OCI-LY7 (cell line): ENCODE data around the gene CIB4. TPM values are rescaled to one million over a fixed set of nuclear protein-coding genes. Genes with fewer than 3 reads are reported as not detected.

Source experiments
- BruUV-seq: library from RNA; stranded (reverse); fragments of 400-500 nt; replicated peaks from 2 replicates; lab custom pipeline; 2021; lab: Mats Ljungman, UMichigan
- CTCF ChIA-PET: fragments of 300-600 bp; sonication (Branson Sonifier 250); formaldehyde crosslinking; loops from one replicate; lab custom pipeline; 2022; ENCODE audit warnings: antibody characterized with exemption; ENCODE audit not compliant: unreplicated experiment; lab: Charles Lee
- POLR2A ChIA-PET: fragments of 300-600 bp; sonication (Branson Sonifier 250); formaldehyde crosslinking; loops from one replicate; lab custom pipeline; 2022; ENCODE audit warnings: antibody characterized with exemption; lab: Charles Lee
- DNase-seq: peaks from one replicate; pipeline ENCODE4 v3.0.0-alpha.2; 2015; ENCODE audit warnings: low spot score
- H2AFZ ChIP-seq: fragments of 200-600 bp; sonication (generic), shearing (Covaris generic); 2 replicates; pipeline ENCODE4 v1.6.1; 2014; ENCODE audit warnings: mild to moderate bottlenecking, antibody characterized with exemption, low read length, moderate library complexity
- H3K27ac ChIP-seq: fragments of 200-600 bp; sonication (generic); 2 replicates; pipeline ENCODE4 v1.5.1; 2014; ENCODE audit warnings: mixed run types, low read depth, mild to moderate bottlenecking, moderate library complexity, low read length, inconsistent platforms; ENCODE audit not compliant: poor library complexity, severe bottlenecking
- H3K36me3 ChIP-seq: fragments of 200-600 bp; sonication (generic); 2 replicates; pipeline ENCODE4 v1.6.1; 2014; ENCODE audit warnings: mild to moderate bottlenecking, antibody characterized with exemption, low read length, moderate library complexity, mixed read lengths; ENCODE audit not compliant: insufficient read depth
- H3K4me1 ChIP-seq: fragments of 200-600 bp; sonication (generic); 2 replicates; pipeline ENCODE4 v1.5.1; 2014; ENCODE audit warnings: mild to moderate bottlenecking, low read length; ENCODE audit not compliant: insufficient read depth, poor library complexity, severe bottlenecking
- H3K4me2 ChIP-seq: fragments of 200-600 bp; sonication (generic); 2 replicates; pipeline ENCODE4 v1.6.1; 2014; ENCODE audit warnings: mild to moderate bottlenecking, low read length
- H3K4me3 ChIP-seq: fragments of 200-600 bp; sonication (generic); 2 replicates; pipeline ENCODE4 v1.5.1; 2014; ENCODE audit warnings: mild to moderate bottlenecking, low read depth, low read length; ENCODE audit not compliant: poor library complexity, severe bottlenecking
- H3K79me2 ChIP-seq: fragments of 200-600 bp; sonication (generic); 2 replicates; pipeline ENCODE4 v1.6.1; 2016; ENCODE audit warnings: low read depth, mild to moderate bottlenecking, low read length, moderate library complexity, mixed read lengths; ENCODE audit not compliant: insufficient read depth
- H3K9me2 ChIP-seq: fragments of 200-600 bp; sonication (generic); 2 replicates; pipeline ENCODE4 v1.6.1; 2016; ENCODE audit warnings: mild to moderate bottlenecking, low read length, mixed read lengths; ENCODE audit not compliant: insufficient read depth
- H3K9me3 ChIP-seq: fragments of 200-600 bp; sonication (generic); 2 replicates; pipeline ENCODE4 v1.6.1; 2014; ENCODE audit warnings: mild to moderate bottlenecking, mixed run types, low read length, mixed read lengths
- H4K20me1 ChIP-seq: fragments of 200-600 bp; sonication (generic); 2 replicates; pipeline ENCODE4 v1.6.1; 2014; ENCODE audit warnings: mild to moderate bottlenecking, antibody characterized with exemption, low read length, moderate library complexity, mixed read lengths; ENCODE audit not compliant: insufficient read depth
- CTCF ChIP-seq: fragments of 200-600 bp; sonication (generic); conservative IDR thresholded peaks from 2 replicates; pipeline ENCODE4 v1.5.1; 2014; ENCODE audit warnings: mild to moderate bottlenecking, antibody characterized with exemption, low read length, moderate library complexity, mixed read lengths
- EZH2phosphoT487 ChIP-seq: fragments of 200-600 bp; sonication (generic); IDR thresholded peaks from 2 replicates; pipeline ENCODE4 v1.6.1; 2018; ENCODE audit warnings: low read depth, borderline replicate concordance, mild to moderate bottlenecking, mixed run types, antibody characterized with exemption, low read length, moderate library complexity, mixed read lengths
- intact Hi-C: fragments of 100-400 bp; cut with micrococcal nuclease; formaldehyde crosslinking; loops from one replicate; pipeline ENCODE4 v1.10.0; 2022; ENCODE audit not compliant: unreplicated experiment
- total RNA-seq, 2 experiments: library from RNA; depleted of rRNA in 1 of 2; stranded (reverse); fragments of >200 nt in 1 of 2; shearing (Covaris generic) in 1 of 2; gene quantifications; 2 replicates each; pipeline ENCODE4 v1.2.3, GENCODE V29; 2014 to 2022

The CIB4 gene
- total RNA-seq, 2 experiments from 2014 or later: not detected

DNA sequence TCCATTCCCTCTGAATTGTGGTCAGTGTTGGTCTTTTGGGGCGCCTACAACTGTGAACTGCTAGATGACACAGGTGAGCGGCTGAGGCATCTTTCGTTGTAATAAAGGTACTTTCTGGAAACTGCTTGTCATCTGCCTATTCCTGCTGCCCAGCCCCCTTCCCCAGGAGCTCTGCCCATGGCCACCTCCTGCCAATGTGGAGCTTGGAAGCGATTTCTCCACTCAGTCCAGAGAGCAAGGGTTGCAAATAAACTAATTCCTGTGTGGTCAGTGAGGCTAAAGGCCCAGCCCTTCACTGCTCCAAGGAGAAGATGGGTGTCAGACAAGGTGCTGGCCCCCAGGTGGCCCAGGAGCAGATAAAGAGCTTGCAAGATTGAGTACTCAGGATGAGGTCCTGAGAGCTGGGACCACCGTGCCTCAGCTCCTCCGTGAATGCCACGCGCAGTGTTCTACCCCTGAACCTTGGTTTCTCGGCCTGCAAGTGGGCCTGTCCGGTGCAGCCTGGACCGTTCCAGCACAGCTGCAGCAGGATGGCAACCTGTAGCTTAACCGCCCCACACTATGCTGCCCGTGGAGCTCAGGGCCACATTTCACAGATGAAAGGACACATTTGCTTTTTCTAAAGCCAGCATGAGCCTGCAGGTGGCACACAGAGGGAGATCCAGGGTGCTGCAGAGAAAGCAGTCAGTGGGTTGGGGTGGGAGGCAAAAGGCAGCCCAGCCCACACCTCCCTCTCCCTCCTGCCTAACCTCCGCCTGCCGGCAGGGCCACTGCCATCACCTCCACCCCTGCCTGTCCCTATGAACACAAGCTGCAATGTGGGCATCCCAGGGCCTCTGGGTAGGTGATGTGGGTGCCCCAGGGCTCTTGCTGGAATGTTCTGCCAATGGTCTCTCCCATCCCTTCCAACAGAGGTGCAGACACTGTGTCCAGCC, 84.6 kb downstream of the CIB4 start:
- BruUV-seq: no TSS peak
- no peaks in the 10 kb centered on the region; the same call in 1 of the 2 replicates for H4K20me1 ChIP-seq
- no peak for DNase-seq
- TF ChIP-seq EZH2phosphoT487: no peak
- TF ChIP-seq CTCF: no peak
- POLR2A ChIA-PET: no interaction called here
- H3K79me2 ChIP-seq: no peaks in the 10 kb centered on the region
- no peaks in the 10 kb centered on the region for H3K9me3 ChIP-seq
- no peaks in the 10 kb centered on the region for H3K36me3 ChIP-seq
- H3K4me2 ChIP-seq: no peak overlapping the region
- intact Hi-C loops: no loop called here
- H3K9me2 ChIP-seq: no peaks in the 10 kb centered on the region
- H2AFZ ChIP-seq: no peak overlapping the region
- CTCF ChIA-PET: no interaction called here
- no peak overlapping the region for H3K27ac ChIP-seq
- no peak overlapping the region for H3K4me3 ChIP-seq
- no peaks in the 10 kb centered on the region for H3K4me1 ChIP-seq

GRCh38 chr2:26555246-26556133, 85.7 kb downstream of the CIB4 start:
- H3K27ac ChIP-seq: no peak overlapping the region
- H3K4me2 ChIP-seq: no peak overlapping the region
- H4K20me1 ChIP-seq: no peaks in the 10 kb centered on the region; the same call in 1 of the 2 replicates
- H3K4me1 ChIP-seq: no peaks in the 10 kb centered on the region
- ChIA-PET CTCF (no interaction called here), POLR2A (no interaction called here)
- H3K79me2 ChIP-seq: no peaks in the 10 kb centered on the region
- no peaks in the 10 kb centered on the region for H3K9me2 ChIP-seq
- H3K4me3 ChIP-seq: no peak overlapping the region
- TF ChIP-seq CTCF: peak; percentile 37; the same call in 1 of the 2 replicates
- TF ChIP-seq EZH2phosphoT487: no peak
- intact Hi-C loops: no loop called here
- H2AFZ ChIP-seq: no peak overlapping the region
- H3K36me3 ChIP-seq: no peaks in the 10 kb centered on the region
- BruUV-seq: no TSS peak
- H3K9me3 ChIP-seq: no peaks in the 10 kb centered on the region
- DNase-seq: no peak
